HAP-1 (cell line): ENCODE data around the gene RASA3.
"Not testable (repeated sequence)": the region's sequence is repeated elsewhere in the genome, so short reads cannot be mapped to it uniquely, and the experiment has no call there.

Source experiments
- DNase-seq, 2 experiments: peaks; one replicate each; pipeline ENCODE4 v3.0.0-alpha.2; 2016 to 2020; ENCODE audit warnings: low spot score in 2 of 2
- H3K27me3 ChIP-seq: fragments of 250-450 bp; sonication (Bioruptor Pico); 2 replicates; pipeline ENCODE4 v1.5.1; 2020; ENCODE audit warnings: low read depth, mild to moderate bottlenecking, moderate library complexity
- H3K36me3 ChIP-seq: fragments of 250-450 bp; sonication (Bioruptor Pico); replicated peaks from 2 replicates; pipeline ENCODE4 v1.5.1; 2020; ENCODE audit warnings: mild to moderate bottlenecking
- H3K4me1 ChIP-seq: fragments of 250-450 bp; sonication (Bioruptor Pico); 2 replicates; pipeline ENCODE4 v1.5.1; 2020; ENCODE audit warnings: mild to moderate bottlenecking
- H3K4me3 ChIP-seq: fragments of 250-450 bp; sonication (Bioruptor Pico); 2 replicates; pipeline ENCODE4 v1.5.1; 2020; ENCODE audit warnings: mild to moderate bottlenecking, moderate library complexity
- H3K9me3 ChIP-seq: fragments of 250-450 bp; sonication (Bioruptor Pico); 2 replicates; pipeline ENCODE4 v1.5.1; 2020; ENCODE audit warnings: mild to moderate bottlenecking, moderate library complexity
- in situ Hi-C: fragments of 300-500 bp; cut with MboI; formaldehyde crosslinking; loops from 3 replicates; pipeline ENCODE4 v1.14.3; 2020; ENCODE audit warnings: low sequenced_read_pairs, inconsistent platforms, mixed read lengths

Gene RASA3

DNA sequence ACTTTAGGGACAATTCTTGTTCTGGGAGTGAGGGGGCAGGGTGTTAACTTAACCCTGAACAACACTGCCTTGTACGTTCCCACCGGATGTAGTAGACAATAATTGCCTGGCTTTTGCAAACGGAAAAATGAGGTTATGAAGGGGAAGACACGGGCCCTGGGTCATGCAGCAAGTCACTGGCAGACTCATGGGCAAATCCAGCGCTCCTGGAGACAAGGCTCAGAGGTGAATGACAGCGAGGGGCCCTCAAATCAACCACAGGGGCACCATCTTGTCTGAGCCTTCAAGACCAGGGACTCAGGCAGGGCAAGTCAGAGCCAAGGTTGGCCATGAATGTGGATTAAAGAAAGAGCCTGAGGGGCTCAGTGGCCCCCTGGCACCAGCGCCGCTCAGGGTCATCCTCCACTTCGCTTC lies 2.8 kb downstream of the RASA3 start:
- no peak for DNase-seq
- Histone ChIP-seq H3K27me3 (no peaks in the 10 kb centered on the region), H3K4me1 (peaks cover 3% of the 10 kb centered on the region; the same call in 1 of the 2 replicates), H3K4me3 (no peak overlapping the region), H3K9me3 (no peaks in the 10 kb centered on the region), H3K36me3 (no peaks in the 10 kb centered on the region)
- in situ Hi-C loops, result no loop called here

DNA sequence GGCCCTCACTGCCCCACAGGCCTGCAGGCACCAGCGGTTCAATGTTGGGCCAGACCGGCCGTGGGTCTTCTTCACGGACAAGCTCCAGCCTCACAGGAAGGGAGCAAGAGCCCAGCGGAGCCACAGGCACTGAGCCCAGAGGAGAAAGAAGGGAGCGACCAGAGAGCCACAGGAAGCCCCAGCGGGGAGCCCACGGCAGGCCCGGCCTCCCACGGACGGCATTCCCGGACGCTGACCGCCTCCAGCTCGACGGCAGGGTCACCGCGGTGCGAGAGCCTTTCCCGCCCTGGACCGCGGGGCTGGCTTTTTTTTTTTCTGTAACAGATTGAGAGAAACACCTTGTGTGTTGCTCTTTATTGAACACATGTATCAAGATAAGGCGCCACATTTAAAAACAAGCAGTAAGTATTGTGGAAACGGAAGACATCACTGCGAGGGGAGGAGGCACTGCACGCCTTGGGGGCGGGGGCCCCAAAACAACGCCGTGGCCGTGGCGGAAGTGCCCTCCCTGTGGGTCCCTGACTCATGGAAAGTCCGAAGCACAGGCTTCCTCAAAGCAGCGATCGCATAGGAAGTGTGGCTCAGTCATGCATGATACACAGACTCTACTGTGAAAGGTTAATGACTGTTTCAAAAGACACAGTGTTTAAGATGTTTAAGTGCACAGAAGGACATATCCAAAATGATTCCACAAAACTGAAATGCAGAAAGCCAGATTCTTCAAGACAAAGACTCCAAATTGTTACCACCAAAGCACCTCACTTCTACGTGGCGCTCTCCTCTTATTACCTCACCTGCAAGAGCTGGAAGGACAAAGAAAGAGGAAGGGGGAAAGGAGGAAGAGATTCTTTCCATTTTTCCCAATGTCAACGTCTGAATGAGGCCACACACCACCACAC lies 3.5 kb downstream of the RASA3 start:
- in situ Hi-C loops, result no loop called here
- no peak overlapping the region for H3K4me3 ChIP-seq
- H3K4me1 ChIP-seq, result peaks cover 3% of the 10 kb centered on the region; the same call in 1 of the 2 replicates
- H3K9me3 ChIP-seq, result no peaks in the 10 kb centered on the region
- H3K27me3 ChIP-seq, result no peaks in the 10 kb centered on the region
- no peaks in the 10 kb centered on the region for H3K36me3 ChIP-seq
- no peak for DNase-seq

DNA sequence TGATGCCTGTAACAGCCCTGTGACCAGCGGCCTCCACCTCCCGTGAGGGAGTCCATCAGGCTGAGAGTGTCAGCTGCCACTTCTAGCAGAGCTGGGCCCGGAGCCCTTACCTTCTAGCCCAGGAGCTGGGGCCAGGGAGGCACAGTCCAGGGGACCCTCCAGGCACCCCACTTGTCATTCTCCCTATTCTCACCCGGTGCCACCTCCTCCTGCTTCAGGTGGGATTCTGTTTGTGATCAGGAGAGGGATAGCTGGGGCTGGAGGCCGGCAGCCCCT lies 4.1 kb downstream of the RASA3 start:
- Histone ChIP-seq H3K36me3 (no peaks in the 10 kb centered on the region), H3K4me1 (peaks cover 3% of the 10 kb centered on the region; the same call in 1 of the 2 replicates), H3K27me3 (no peaks in the 10 kb centered on the region), H3K4me3 (no peak overlapping the region), H3K9me3 (no peaks in the 10 kb centered on the region)
- DNase-seq, result no peak
- in situ Hi-C loops, result no loop called here

DNA sequence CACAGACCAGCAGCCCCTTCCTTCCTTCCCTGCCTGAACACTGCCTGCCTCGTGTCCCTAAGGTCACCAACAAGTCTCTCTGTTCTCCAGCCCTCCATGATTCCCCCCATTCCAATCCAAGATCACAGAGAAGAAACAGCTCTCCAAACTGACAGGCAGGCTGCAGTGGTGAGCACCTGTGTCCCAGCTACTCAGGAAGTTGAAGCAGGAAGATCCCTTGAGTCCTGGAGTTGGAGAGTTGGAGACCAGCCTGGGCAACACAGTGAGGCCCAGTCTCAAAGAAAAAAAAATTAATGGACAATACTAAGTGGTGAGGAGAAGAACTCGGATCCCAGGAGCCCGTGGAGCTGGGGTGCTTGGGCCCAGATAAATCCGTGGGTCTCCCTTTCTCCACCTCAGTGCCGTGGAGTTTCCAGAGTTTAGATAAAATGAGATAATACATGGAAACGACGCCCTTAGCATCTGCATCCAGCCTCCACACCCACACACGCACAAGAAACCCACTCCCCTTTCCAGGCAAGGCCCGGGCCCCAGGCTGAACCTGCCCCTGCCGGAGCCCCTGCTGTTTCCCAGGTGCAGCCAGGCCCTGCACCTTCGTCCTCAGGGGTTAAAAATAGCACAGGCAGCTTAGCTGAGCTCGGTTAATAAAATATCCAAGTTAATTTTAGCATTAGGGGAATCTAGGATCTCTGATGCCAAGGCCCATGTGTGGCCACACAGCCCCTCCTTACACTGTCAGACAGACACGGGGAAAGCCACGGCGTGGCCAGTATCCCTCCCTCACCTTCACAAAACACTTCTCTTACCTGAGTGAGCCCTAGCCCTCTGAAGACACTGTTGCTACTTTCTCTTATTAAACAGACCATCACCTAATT lies 4.7 kb downstream of the RASA3 start:
- H3K9me3 ChIP-seq, result no peaks in the 10 kb centered on the region
- H3K4me3 ChIP-seq, result no peak overlapping the region
- no peaks in the 10 kb centered on the region for H3K36me3 ChIP-seq
- no peak for DNase-seq
- H3K27me3 ChIP-seq, result no peaks in the 10 kb centered on the region
- peaks cover 3% of the 10 kb centered on the region; the same call in 1 of the 2 replicates for H3K4me1 ChIP-seq
- in situ Hi-C loops, result no loop called here

DNA sequence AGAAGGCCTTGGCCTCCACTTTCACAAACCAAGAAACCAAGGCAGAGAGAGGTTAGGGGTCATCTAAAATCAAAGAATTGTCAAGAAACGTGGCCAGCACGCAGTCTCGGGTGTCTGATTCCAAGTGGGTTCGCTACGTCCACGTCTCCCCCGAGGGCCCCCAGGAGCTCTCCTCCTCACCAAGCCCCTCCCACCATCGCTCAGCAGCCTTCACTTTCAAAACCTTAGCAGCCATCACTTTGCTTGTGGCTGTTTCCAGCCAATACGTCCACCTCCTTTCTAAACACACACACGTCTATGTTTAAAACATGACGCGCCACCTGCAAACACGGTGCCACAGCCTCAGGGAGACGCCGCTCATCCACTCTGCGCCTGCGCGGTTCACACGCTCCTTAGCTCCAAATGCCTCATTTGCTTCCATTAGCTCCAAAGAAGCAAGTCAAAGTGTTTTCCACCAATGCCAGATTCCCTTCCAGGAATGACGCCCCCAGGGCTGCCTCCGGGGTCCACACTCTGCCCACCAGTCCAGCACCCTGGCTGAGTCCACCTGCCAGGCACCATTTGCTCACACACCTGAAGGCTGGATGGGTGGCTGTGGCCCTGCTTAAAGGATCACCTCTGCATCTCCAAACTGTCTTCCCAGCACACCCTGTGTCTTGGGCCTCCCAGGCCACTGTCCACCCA lies 5.5 kb downstream of the RASA3 start:
- in situ Hi-C loops, result no loop called here
- peaks cover 3% of the 10 kb centered on the region; the same call in 1 of the 2 replicates for H3K4me1 ChIP-seq
- no peak for DNase-seq
- H3K27me3 ChIP-seq, result no peaks in the 10 kb centered on the region
- no peaks in the 10 kb centered on the region for H3K36me3 ChIP-seq
- H3K9me3 ChIP-seq, result no peaks in the 10 kb centered on the region
- no peak overlapping the region for H3K4me3 ChIP-seq

DNA sequence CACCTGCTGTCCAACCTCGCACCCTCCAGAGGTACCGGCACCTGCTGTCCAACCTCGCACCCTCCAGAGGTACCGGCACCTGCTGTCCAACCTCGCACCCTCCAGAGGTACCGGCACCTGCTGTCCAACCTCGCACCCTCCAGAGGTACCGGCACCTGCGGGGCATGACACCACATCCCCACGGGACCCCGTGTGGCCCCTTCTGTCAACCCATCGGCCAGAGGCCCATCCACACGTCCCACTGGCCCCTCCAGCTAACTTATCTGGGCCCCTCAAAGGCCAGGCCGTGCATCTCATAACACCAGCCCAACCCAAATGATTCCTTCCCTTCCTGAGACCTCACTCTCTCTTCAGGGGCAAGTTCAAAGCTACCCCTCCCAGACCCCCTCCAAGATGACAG lies 6.3 kb downstream of the RASA3 start:
- DNase-seq, H3K27me3 ChIP-seq, H3K4me3 ChIP-seq, H3K36me3 ChIP-seq, H3K9me3 ChIP-seq, in situ Hi-C loops, H3K4me1 ChIP-seq: not testable (repeated sequence)

DNA sequence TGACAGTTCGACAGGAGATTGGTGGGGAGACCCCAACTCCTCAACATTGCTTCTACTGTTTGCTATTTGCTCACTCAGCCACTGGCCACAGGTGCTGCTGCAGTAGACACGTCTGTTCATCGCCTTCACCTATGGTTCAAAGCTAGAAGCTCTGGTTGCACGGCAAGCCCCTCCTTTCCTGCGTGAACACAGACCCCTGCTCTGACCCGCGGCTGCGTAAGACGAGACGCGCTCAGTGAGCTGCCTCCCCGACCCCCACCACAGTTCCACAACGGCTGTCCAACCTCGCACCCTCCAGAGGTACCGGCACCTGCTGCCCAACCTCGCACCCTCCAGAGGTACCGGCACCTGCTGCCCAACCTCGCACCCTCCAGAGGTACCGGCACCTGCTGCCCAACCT lies 6.8 kb downstream of the RASA3 start:
- Histone ChIP-seq H3K9me3 (no peaks in the 10 kb centered on the region), H3K4me3 (no peak overlapping the region), H3K27me3 (no peaks in the 10 kb centered on the region), H3K4me1 (peaks cover 1% of the 10 kb centered on the region; the same call in 1 of the 2 replicates), H3K36me3 (no peaks in the 10 kb centered on the region)
- in situ Hi-C loops, result no loop called here
- no peak for DNase-seq

DNA sequence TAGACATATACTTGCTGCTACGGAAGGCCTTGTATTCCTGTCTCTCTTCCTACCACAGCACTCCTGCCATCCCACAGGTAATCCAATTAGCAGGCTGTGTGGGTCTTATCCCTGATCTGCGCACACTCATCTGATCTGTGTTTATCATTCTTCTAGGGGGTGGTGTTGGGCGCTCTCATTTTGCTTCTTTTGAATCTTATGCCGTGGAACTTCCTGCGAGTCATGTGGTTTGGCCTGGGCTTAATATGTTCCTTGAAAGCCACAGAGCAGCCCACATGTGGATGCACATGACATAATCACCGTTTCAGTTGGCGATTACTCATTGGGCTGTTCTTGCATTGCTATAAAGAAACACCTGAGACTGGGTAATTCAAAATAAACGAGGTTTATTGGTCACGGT lies 7.5 kb downstream of the RASA3 start:
- Histone ChIP-seq H3K36me3 (no peaks in the 10 kb centered on the region), H3K27me3 (no peaks in the 10 kb centered on the region), H3K4me1 (no peaks in the 10 kb centered on the region), H3K9me3 (no peaks in the 10 kb centered on the region), H3K4me3 (no peak overlapping the region)
- in situ Hi-C loops, result no loop called here
- no peak for DNase-seq

DNA sequence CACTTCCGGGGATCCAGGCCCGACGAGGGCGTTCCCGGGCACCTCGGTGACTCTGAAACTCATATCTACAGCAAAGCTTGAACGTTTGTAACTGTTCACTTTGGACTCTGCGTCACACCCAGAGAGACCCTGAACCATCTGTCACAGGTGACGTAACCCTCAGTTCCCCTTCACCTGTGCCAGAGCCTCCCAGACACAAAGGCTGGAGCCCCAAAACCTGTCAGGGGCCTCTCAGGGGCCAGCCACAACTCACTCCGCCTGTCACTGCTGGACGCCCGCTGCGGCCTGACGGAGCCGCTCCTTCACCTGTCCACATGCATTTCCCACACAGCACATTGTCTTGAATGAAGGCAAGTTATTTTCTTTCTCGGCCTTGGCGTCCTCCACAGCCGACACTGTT lies 8.0 kb downstream of the RASA3 start:
- in situ Hi-C loops, result no loop called here
- H3K27me3 ChIP-seq, result no peaks in the 10 kb centered on the region
- no peaks in the 10 kb centered on the region for H3K4me1 ChIP-seq
- H3K4me3 ChIP-seq, result no peak overlapping the region
- no peak for DNase-seq
- H3K9me3 ChIP-seq, result no peaks in the 10 kb centered on the region
- no peaks in the 10 kb centered on the region for H3K36me3 ChIP-seq

DNA sequence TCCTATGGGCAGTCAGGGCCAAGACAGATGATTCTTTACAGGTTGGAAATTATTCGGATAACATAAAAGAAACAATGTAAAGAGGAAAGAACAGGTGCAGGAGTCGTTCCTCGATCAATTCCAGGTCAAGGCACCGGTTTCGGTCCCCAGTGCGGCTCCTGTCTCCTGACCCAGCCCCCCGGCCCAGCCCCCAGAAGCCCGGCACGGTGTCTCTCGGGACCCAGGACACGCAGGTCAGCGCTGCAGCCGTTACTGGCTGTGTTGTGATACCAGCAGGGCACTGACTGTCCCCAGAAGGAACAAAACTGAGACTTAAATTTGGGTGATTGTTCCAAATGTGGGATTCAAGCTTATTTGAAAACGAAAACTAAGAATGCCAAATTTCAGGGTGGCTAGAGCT lies 8.5 kb downstream of the RASA3 start:
- Histone ChIP-seq H3K36me3 (no peaks in the 10 kb centered on the region), H3K27me3 (no peaks in the 10 kb centered on the region), H3K4me1 (no peaks in the 10 kb centered on the region), H3K4me3 (no peak overlapping the region), H3K9me3 (no peaks in the 10 kb centered on the region)
- no peak for DNase-seq
- in situ Hi-C loops, result no loop called here

DNA sequence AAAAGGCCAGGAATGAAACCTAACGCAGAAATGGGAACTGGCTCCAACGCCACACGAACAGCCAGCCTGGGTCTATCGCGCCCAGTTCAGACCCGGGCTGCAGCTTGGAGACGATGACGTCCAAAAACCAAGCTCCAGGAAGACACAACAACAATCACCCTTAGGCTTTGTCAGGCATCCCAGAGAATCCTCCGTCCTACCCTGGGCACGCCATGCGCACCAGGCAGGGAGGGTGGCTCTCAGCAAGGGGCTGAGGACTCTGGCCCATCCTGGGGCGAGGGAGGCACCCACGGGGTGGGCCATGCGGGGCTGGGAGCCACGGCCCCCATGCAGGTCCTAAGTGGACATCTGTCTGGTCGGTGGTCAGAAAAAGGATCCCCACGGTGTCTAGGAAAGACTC lies 9.0 kb downstream of the RASA3 start:
- Histone ChIP-seq H3K4me1 (no peaks in the 10 kb centered on the region), H3K36me3 (no peaks in the 10 kb centered on the region), H3K27me3 (no peaks in the 10 kb centered on the region), H3K4me3 (no peak overlapping the region), H3K9me3 (no peaks in the 10 kb centered on the region)
- in situ Hi-C loops, result no loop called here
- no peak for DNase-seq

DNA sequence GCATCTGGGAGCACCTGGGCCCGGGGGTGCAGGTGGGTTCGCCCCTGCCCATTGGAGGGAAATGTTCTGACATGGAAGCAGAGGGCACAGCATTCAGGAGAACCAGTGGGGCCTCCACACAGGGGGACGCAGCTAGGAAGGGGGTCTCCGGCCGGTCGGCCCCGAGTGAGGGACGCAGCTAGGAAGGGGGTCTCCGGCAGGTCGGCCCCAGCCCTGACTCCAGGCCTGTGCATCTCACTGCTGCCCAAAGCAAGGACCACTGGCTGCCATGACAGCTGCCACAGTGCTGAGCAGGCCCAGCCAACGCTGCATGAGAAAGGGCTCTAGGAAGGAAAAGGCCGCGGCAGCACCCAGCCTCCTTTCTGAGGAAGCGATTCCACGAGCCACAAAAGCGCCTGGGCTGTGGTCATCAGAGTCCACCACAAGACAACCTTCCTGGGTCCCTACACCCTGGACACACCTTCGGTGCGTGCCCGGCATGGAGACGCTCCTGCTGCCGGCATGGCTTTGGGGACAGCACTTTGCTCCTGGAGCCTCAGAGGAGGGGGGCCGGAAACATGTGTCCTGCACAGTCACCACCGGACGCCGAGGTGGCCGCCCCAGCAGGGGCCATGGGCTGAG lies 9.7 kb downstream of the RASA3 start:
- no peaks in the 10 kb centered on the region for H3K4me1 ChIP-seq
- in situ Hi-C loops, result no loop called here
- no peaks in the 10 kb centered on the region for H3K9me3 ChIP-seq
- no peaks in the 10 kb centered on the region for H3K36me3 ChIP-seq
- H3K27me3 ChIP-seq, result no peaks in the 10 kb centered on the region
- no peak for DNase-seq
- H3K4me3 ChIP-seq, result no peak overlapping the region

DNA sequence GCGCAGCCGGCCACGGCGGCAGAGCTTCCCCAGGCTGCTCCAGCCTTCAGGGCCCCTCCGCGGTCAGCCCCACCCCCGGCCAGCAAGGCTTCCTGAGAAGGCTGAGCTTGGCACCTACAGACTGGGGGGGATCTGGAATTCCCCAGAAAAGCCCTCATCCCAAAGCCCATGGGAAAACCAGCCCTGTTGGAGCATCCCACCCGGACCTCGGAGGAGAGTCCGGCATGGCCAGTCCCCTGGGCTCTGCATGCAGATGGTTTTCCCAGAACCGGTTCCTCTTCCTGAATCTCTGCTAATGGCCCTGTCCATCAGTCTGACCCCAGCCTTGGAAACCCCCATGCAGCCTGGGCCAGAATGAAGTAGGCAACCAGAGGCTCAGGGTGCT lies 10.3 kb downstream of the RASA3 start:
- no peaks in the 10 kb centered on the region for H3K9me3 ChIP-seq
- no peaks in the 10 kb centered on the region for H3K36me3 ChIP-seq
- DNase-seq, result no peak
- H3K27me3 ChIP-seq, result no peaks in the 10 kb centered on the region
- in situ Hi-C loops, result no loop called here
- H3K4me3 ChIP-seq, result no peak overlapping the region
- H3K4me1 ChIP-seq, result no peaks in the 10 kb centered on the region
